T-helper 2 cell (primary cell): ENCODE data around the gene SPRR4.
"Not testable (repeated sequence)": the region's sequence is repeated elsewhere in the genome, so short reads cannot be mapped to it uniquely, and the experiment has no call there.

Experiments used
- DNase-seq, 5 experiments: peaks; one replicate each; pipeline versions ENCODE4 v3.0.0 to v3.0.0-alpha.2; 2012 to 2022

Gene SPRR4

GRCh38 chr1:152967201-152967600 is 3.2 kb upstream of the SPRR4 start:
- peak in 1 of 5 experiments; percentile 16 for DNase-seq

GRCh38 chr1:152968248-152968647 is 2.2 kb upstream of the SPRR4 start:
- DNase-seq = peak in 1 of 5 experiments; percentile 14

GRCh38 chr1:152969036-152969435 is 1.4 kb upstream of the SPRR4 start:
- DNase-seq = no peak

- DNase-seq = no peak
Observed at GRCh38 chr1:152972196-152972886, 1.9 kb downstream of the SPRR4 start.

- no peak for DNase-seq
Observed at GRCh38 chr1:152976688-152977087, 6.2 kb downstream of the SPRR4 start.

- no peak for DNase-seq
Observed at GRCh38 chr1:152977614-152978013, 7.2 kb downstream of the SPRR4 start.

- no peak for DNase-seq
Observed at GRCh38 chr1:152980676-152981075, 10.2 kb downstream of the SPRR4 start.

- no peak for DNase-seq
Observed at GRCh38 chr1:152981146-152981871, 10.9 kb downstream of the SPRR4 start.

- no peak for DNase-seq
Observed at GRCh38 chr1:152982076-152982475, 11.6 kb downstream of the SPRR4 start.

- DNase-seq = no peak
Observed at GRCh38 chr1:152983234-152983633, 12.8 kb downstream of the SPRR4 start.

- DNase-seq = no peak
Observed at GRCh38 chr1:152983743-152984142, 13.3 kb downstream of the SPRR4 start, which contains the start of gene SPRR1A. Gene SPRR1A, plus strand, starts transcription at chr1:152984081. Its CDS starts 1,150 bp downstream, at chr1:152985231.

- DNase-seq = no peak
Observed at GRCh38 chr1:152986578-152986977, 16.1 kb downstream of the SPRR4 start.

- no peak for DNase-seq
Observed at GRCh38 chr1:152993186-152993585, 22.7 kb downstream of the SPRR4 start.

- no peak for DNase-seq
Observed at GRCh38 chr1:152995842-152996241, 25.4 kb downstream of the SPRR4 start.

GRCh38 chr1:152996633-152997400 is 26.4 kb downstream of the SPRR4 start:
- DNase-seq = no peak

GRCh38 chr1:152997901-152998300 is 27.5 kb downstream of the SPRR4 start:
- no peak for DNase-seq

GRCh38 chr1:152998476-152998875 is 28.0 kb downstream of the SPRR4 start:
- no peak for DNase-seq

- no peak for DNase-seq
Observed at GRCh38 chr1:152999818-153000217, 29.4 kb downstream of the SPRR4 start.

- DNase-seq = no peak
Observed at GRCh38 chr1:153000294-153000693, 29.8 kb downstream of the SPRR4 start.

- no peak for DNase-seq
Observed at GRCh38 chr1:153001382-153001781, 30.9 kb downstream of the SPRR4 start, which contains the start of gene SPRR3. Gene SPRR3, plus strand, starts transcription at chr1:153001749. Its CDS starts 1,272 bp downstream, at chr1:153003021.

GRCh38 chr1:153011235-153011758 is 40.8 kb downstream of the SPRR4 start:
- DNase-seq = not testable (repeated sequence)

GRCh38 chr1:153021829-153022228 is 51.4 kb downstream of the SPRR4 start:
- not testable (repeated sequence) for DNase-seq
